Fibroblast of lung (primary cell): ENCODE results near the gene SPG11. TPM values are rescaled to one million over a fixed set of nuclear protein-coding genes. Genes with fewer than 3 reads are reported as not detected.

Experiments
- DNase-seq, 2 donors: peaks; one replicate each; pipeline versions ENCODE4 v3.0.0 to v3.0.0-alpha.2; 2010; ENCODE audit warnings: low read depth in 2 of 2
- H2AFZ ChIP-seq: 2 replicates; pipeline ENCODE4 v1.5.1; 2012; ENCODE audit warnings: low read length, control low read depth, inconsistent platforms
- H3K27ac ChIP-seq: 2 replicates; pipeline ENCODE4 v1.5.1; 2011; ENCODE audit warnings: low read length, control low read depth; ENCODE audit not compliant: insufficient read depth
- H3K27me3 ChIP-seq: 2 replicates; pipeline ENCODE4 v1.5.1; 2011; ENCODE audit warnings: mild to moderate bottlenecking, low read length; ENCODE audit not compliant: control insufficient read depth, insufficient read depth
- H3K36me3 ChIP-seq: 2 replicates; pipeline ENCODE4 v1.5.1; 2011; ENCODE audit warnings: low read length; ENCODE audit not compliant: control insufficient read depth, insufficient read depth
- H3K4me1 ChIP-seq: 2 replicates; pipeline ENCODE4 v1.5.1; 2011; ENCODE audit warnings: low read length; ENCODE audit not compliant: control insufficient read depth, insufficient read depth; ENCODE audit errors: extremely low read depth
- H3K4me2 ChIP-seq: 2 replicates; pipeline ENCODE4 v1.5.1; 2011; ENCODE audit warnings: low read length, control low read depth; ENCODE audit not compliant: insufficient read depth; ENCODE audit errors: extremely low read depth
- H3K4me3 ChIP-seq, 4 experiments: fragments of 200-600 bp in 1 of 4; sonication (generic) in 1 of 4; replicated peaks in 1 of 4; 2 replicates each; pipeline ENCODE4 v1.5.1; 2011 to 2016; ENCODE audit warnings: low read length in 4 of 4, low read depth in 3 of 4, mild to moderate bottlenecking in 3 of 4, control low read depth in 2 of 4, inconsistent platforms in 1 of 4, mixed read lengths in 1 of 4; ENCODE audit not compliant: insufficient read depth in 1 of 4; ENCODE audit errors: control extremely low read depth in 1 of 4
- H3K79me2 ChIP-seq: 2 replicates; pipeline ENCODE4 v1.5.1; 2012; ENCODE audit warnings: mild to moderate bottlenecking, low read length, inconsistent platforms; ENCODE audit not compliant: control insufficient read depth, insufficient read depth
- H3K9ac ChIP-seq: 2 replicates; pipeline ENCODE4 v1.5.1; 2011; ENCODE audit warnings: mild to moderate bottlenecking, low read length, control low read depth; ENCODE audit not compliant: insufficient read depth
- H3K9me3 ChIP-seq: 2 replicates; pipeline ENCODE4 v1.5.1; 2012; ENCODE audit warnings: low read depth, low read length; ENCODE audit not compliant: control insufficient read depth, insufficient read depth
- H4K20me1 ChIP-seq: 2 replicates; pipeline ENCODE4 v1.5.1; 2011; ENCODE audit warnings: low read length; ENCODE audit not compliant: control insufficient read depth, insufficient read depth; ENCODE audit errors: extremely low read depth
- EZH2 ChIP-seq: IDR thresholded peaks from 2 replicates; pipeline ENCODE4 v1.5.1; 2012; ENCODE audit warnings: low read length, control low read depth, mild to moderate bottlenecking; ENCODE audit errors: missing control alignments
- polyA minus RNA-seq: library from RNA; depleted of rRNA, polyadenylated mRNA; stranded (reverse); fragments of >200 nt; gene quantifications from 2 replicates; pipeline ENCODE4 v1.2.3, GENCODE V29; 2011; ENCODE audit warnings: low replicate concordance
- polyA plus RNA-seq, 2 donors: library from polyadenylated mRNA; depleted of rRNA in 1 of 2; stranded (reverse) in 1 of 2; unstranded in 1 of 2; fragments of >200 nt; gene quantifications; 2 replicates each; pipeline ENCODE4 v1.2.1, GENCODE V29; 2011 to 2012; ENCODE audit warnings: missing spikeins in 1 of 2
- total RNA-seq: library from RNA; depleted of rRNA; stranded (reverse); fragments of >200 nt; gene quantifications from 2 replicates; pipeline ENCODE4 v1.2.1, GENCODE V29; 2014
- TF ChIP-seq, protein P1 (sequence below), 2 donors: IDR thresholded peaks in 1 of 2; conservative IDR thresholded peaks in 1 of 2; 1 replicate in 1 of 2; 2 replicates in 1 of 2; pipeline ENCODE4 v1.5.1; 2011 to 2012; ENCODE audit warnings: low read length in 2 of 2, control low read depth in 1 of 2, inconsistent platforms in 1 of 2, low read depth in 1 of 2, mild to moderate bottlenecking in 1 of 2

SPG11 gene, protein sequence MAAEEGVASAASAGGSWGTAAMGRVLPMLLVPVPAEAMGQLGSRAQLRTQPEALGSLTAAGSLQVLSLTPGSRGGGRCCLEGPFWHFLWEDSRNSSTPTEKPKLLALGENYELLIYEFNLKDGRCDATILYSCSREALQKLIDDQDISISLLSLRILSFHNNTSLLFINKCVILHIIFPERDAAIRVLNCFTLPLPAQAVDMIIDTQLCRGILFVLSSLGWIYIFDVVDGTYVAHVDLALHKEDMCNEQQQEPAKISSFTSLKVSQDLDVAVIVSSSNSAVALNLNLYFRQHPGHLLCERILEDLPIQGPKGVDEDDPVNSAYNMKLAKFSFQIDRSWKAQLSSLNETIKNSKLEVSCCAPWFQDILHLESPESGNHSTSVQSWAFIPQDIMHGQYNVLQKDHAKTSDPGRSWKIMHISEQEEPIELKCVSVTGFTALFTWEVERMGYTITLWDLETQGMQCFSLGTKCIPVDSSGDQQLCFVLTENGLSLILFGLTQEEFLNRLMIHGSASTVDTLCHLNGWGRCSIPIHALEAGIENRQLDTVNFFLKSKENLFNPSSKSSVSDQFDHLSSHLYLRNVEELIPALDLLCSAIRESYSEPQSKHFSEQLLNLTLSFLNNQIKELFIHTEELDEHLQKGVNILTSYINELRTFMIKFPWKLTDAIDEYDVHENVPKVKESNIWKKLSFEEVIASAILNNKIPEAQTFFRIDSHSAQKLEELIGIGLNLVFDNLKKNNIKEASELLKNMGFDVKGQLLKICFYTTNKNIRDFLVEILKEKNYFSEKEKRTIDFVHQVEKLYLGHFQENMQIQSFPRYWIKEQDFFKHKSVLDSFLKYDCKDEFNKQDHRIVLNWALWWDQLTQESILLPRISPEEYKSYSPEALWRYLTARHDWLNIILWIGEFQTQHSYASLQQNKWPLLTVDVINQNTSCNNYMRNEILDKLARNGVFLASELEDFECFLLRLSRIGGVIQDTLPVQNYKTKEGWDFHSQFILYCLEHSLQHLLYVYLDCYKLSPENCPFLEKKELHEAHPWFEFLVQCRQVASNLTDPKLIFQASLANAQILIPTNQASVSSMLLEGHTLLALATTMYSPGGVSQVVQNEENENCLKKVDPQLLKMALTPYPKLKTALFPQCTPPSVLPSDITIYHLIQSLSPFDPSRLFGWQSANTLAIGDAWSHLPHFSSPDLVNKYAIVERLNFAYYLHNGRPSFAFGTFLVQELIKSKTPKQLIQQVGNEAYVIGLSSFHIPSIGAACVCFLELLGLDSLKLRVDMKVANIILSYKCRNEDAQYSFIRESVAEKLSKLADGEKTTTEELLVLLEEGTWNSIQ (N-terminal part only)
- total RNA-seq: 79.1 and 95.9 TPM in 2 replicates
- polyA plus RNA-seq: 33.2 and 35.6 TPM in 2 replicates
- 25.6 and 27.8 TPM in 2 replicates for polyA plus RNA-seq (2012)
- polyA minus RNA-seq: 167 and 185 TPM in 2 replicates

DNA sequence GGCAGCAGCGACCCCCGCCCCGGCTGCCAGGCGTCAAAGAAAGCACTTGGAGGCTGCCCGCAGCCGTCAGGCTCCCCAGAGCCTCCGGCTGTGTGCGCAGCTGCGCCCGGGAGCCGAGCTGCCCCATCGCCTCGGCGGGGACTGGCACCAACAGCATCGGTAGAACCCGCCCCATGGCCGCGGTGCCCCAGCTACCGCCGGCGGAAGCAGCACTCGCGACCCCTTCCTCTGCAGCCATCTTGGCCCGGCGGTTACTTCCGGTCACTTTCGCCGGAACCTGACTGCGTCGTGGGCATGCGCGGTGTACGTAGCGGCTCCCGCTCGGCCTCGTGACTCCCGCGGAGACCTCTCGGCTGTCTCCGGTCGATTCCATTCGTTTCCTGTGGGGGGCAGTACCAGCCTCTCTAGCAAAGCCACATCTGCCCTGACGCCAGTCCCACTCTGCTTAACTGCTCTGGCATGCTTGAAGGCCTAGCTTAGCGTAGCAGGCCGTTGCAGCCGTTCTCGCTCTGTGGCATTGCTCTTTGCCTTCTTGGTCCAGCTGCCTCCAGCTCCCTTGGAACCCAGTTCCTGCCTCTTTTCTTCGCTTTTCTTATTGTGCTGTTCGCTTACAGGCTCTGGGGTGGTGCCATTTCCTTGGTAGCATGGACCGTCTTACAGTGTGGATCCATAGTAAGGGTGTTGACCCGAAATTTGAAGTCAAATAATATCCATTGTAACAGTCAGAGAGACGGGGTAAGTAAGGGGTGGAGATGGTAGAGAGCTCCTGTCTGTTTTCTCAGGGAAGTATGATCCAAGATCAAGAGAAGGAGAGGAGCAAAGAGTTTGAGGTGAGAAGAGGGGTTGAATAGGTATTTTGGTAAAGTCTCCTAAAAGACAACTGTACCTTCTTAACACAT, at the start of gene SPG11:
SPG11 (minus strand) TSS at position 253 of the 899 bp plus-strand sequence; CDS start at position 238, 15 bp downstream.
- no peaks in the 10 kb centered on the region for H3K9me3 ChIP-seq
- DNase-seq: peak; percentile 96 to 98
- H3K79me2 ChIP-seq: peaks cover 24% of the 10 kb centered on the region
- peak within 1 kb of the TSS; percentile 89 for H2AFZ ChIP-seq
- no peaks in the 10 kb centered on the region for H3K4me1 ChIP-seq
- no peaks in the 10 kb centered on the region for H4K20me1 ChIP-seq
- peak within 1 kb of the TSS; percentile 96 for H3K9ac ChIP-seq
- peak within 1 kb of the TSS; percentile 94 to 99 (median 98) for H3K4me3 ChIP-seq
- peak within 1 kb of the TSS; percentile 76 for H3K4me2 ChIP-seq
- no peak for TF ChIP-seq EZH2
- TF ChIP-seq, protein P1, sequence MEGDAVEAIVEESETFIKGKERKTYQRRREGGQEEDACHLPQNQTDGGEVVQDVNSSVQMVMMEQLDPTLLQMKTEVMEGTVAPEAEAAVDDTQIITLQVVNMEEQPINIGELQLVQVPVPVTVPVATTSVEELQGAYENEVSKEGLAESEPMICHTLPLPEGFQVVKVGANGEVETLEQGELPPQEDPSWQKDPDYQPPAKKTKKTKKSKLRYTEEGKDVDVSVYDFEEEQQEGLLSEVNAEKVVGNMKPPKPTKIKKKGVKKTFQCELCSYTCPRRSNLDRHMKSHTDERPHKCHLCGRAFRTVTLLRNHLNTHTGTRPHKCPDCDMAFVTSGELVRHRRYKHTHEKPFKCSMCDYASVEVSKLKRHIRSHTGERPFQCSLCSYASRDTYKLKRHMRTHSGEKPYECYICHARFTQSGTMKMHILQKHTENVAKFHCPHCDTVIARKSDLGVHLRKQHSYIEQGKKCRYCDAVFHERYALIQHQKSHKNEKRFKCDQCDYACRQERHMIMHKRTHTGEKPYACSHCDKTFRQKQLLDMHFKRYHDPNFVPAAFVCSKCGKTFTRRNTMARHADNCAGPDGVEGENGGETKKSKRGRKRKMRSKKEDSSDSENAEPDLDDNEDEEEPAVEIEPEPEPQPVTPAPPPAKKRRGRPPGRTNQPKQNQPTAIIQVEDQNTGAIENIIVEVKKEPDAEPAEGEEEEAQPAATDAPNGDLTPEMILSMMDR (conservative IDR thresholded peaks at IDR 0.05 in 1 of 2, IDR thresholded peaks at IDR 0.05 in 1 of 2; ENCODE audit: low read depth in 1 of 2, low read length in 2 of 2): peak; percentile 75 to 82
- H3K27me3 ChIP-seq: no peaks in the 10 kb centered on the region
- H3K36me3 ChIP-seq: peaks cover 2% of the 10 kb centered on the region
- H3K27ac ChIP-seq: peak within 1 kb of the TSS; percentile 94

DNA sequence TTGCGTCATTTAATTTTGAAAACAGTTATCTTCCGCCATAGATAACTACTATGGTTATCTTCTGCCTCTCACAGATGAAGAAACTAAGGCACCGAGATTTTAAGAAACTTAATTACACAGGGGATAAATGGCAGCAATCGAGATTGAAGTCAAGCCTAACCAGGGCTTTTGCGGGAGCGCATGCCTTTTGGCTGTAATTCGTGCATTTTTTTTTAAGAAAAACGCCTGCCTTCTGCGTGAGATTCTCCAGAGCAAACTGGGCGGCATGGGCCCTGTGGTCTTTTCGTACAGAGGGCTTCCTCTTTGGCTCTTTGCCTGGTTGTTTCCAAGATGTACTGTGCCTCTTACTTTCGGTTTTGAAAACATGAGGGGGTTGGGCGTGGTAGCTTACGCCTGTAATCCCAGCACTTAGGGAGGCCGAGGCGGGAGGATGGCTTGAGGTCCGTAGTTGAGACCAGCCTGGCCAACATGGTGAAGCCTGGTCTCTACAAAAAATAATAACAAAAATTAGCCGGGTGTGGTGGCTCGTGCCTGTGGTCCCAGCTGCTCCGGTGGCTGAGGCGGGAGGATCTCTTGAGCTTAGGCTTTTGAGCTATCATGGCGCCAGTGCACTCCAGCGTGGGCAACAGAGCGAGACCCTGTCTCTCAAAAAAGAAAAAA, 49.0 kb upstream of the SPG11 start:
- Histone ChIP-seq H2AFZ (no peak overlapping the region), H3K4me3 (peak overlapping the region; percentile 98 to 100 (median 99)), H3K36me3 (peaks cover 14% of the 10 kb centered on the region), H3K4me1 (peaks cover 2% of the 10 kb centered on the region), H3K79me2 (peaks cover 54% of the 10 kb centered on the region), H3K9ac (peak overlapping the region; percentile 99), H3K27ac (peak overlapping the region; percentile 99), H3K27me3 (no peaks in the 10 kb centered on the region), H4K20me1 (peaks cover 11% of the 10 kb centered on the region), H3K4me2 (peak overlapping the region; percentile 92), H3K9me3 (no peaks in the 10 kb centered on the region)
- peak; percentile 79 to 93 for DNase-seq
- TF ChIP-seq, protein P1 (conservative IDR thresholded peaks at IDR 0.05 in 1 of 2, IDR thresholded peaks at IDR 0.05 in 1 of 2; ENCODE audit: low read depth in 1 of 2, low read length in 2 of 2): no peak
- TF ChIP-seq EZH2: no peak
